ENCODE data around the gene SGSH. TPM values are rescaled to one million over a fixed set of nuclear protein-coding genes. Genes with fewer than 3 reads are reported as not detected.

SGSH gene
- total and polyA plus RNA-seq, 4 donors, result 11.1 to 61.3 (median 42.7) TPM

GRCh38 chr17:80212962-80213642 is 7.0 kb downstream of the SGSH start:
- H3K36me3 ChIP-seq (ENCODE audit: control insufficient read depth in 1 of 2, insufficient read depth in 2 of 2, low read length in 1 of 2), result peaks cover 0 to 2% of the 10 kb centered on the region in 2 donors
- intact Hi-C loops (cut with DNase I), result no loop called here
- no peaks in the 10 kb centered on the region for H3K4me1 ChIP-seq (ENCODE audit: control insufficient read depth in 1 of 2, insufficient read depth in 2 of 2, low read length in 2 of 2)
- H3K27ac ChIP-seq (ENCODE audit: low read depth in 1 of 2, low read length in 2 of 2), result no peak overlapping the region
- ATAC-seq (ENCODE audit: low FRiP score), result no peak
- DNase-seq, result peak in 1 of 2 donors; percentile 72
- no peaks in the 10 kb centered on the region for H3K27me3 ChIP-seq (ENCODE audit: control insufficient read depth in 1 of 2, insufficient read depth in 2 of 2, low read length in 1 of 2)
- H3K4me3 ChIP-seq (ENCODE audit: low read length in 2 of 2), result no peak overlapping the region
- WGBS, 2 donors, result 90 to 91% methylated on average over 19 of the region's 19 CpGs
- no peaks in the 10 kb centered on the region for H3K9me3 ChIP-seq (ENCODE audit: control insufficient read depth, low read length)

GRCh38 chr17:80212511-80212910 is 7.6 kb downstream of the SGSH start:
- no peak overlapping the region for H3K27ac ChIP-seq (ENCODE audit: low read depth in 1 of 2, low read length in 2 of 2)
- H3K27me3 ChIP-seq (ENCODE audit: control insufficient read depth in 1 of 2, insufficient read depth in 2 of 2, low read length in 1 of 2), result no peaks in the 10 kb centered on the region
- H3K4me3 ChIP-seq (ENCODE audit: low read length in 2 of 2), result no peak overlapping the region
- WGBS, 2 donors, result 80 to 83% methylated on average over 12 of the region's 12 CpGs
- intact Hi-C loops (cut with DNase I), result no loop called here
- H3K36me3 ChIP-seq (ENCODE audit: control insufficient read depth in 1 of 2, insufficient read depth in 2 of 2, low read length in 1 of 2), result peaks cover 0 to 2% of the 10 kb centered on the region in 2 donors
- H3K4me1 ChIP-seq (ENCODE audit: control insufficient read depth in 1 of 2, insufficient read depth in 2 of 2, low read length in 2 of 2), result no peaks in the 10 kb centered on the region
- DNase-seq (no peak), ATAC-seq (ENCODE audit: low FRiP score) (no peak)
- H3K9me3 ChIP-seq (ENCODE audit: control insufficient read depth, low read length), result no peaks in the 10 kb centered on the region

GRCh38 chr17:80212109-80212508 is 8.0 kb downstream of the SGSH start:
- Histone ChIP-seq H3K4me3 (ENCODE audit: low read length in 2 of 2) (no peak overlapping the region), H3K27ac (ENCODE audit: low read depth in 1 of 2, low read length in 2 of 2) (no peak overlapping the region), H3K27me3 (ENCODE audit: control insufficient read depth in 1 of 2, insufficient read depth in 2 of 2, low read length in 1 of 2) (no peaks in the 10 kb centered on the region), H3K9me3 (ENCODE audit: control insufficient read depth, low read length) (no peaks in the 10 kb centered on the region), H3K36me3 (ENCODE audit: control insufficient read depth in 1 of 2, insufficient read depth in 2 of 2, low read length in 1 of 2) (peaks cover 0 to 2% of the 10 kb centered on the region in 2 donors), H3K4me1 (ENCODE audit: control insufficient read depth in 1 of 2, insufficient read depth in 2 of 2, low read length in 2 of 2) (no peaks in the 10 kb centered on the region)
- DNase-seq (no peak), ATAC-seq (ENCODE audit: low FRiP score) (no peak)
- WGBS, 2 donors, result 90% methylated on average over 22 of the region's 22 CpGs
- intact Hi-C loops (cut with DNase I), result no loop called here

GRCh38 chr17:80210348-80211108 is 9.6 kb downstream of the SGSH start:
- H3K4me1 ChIP-seq (ENCODE audit: control insufficient read depth in 1 of 2, insufficient read depth in 2 of 2, low read length in 2 of 2), result no peaks in the 10 kb centered on the region
- WGBS, 2 donors, result 95 to 96% methylated on average over 47 of the region's 47 CpGs
- no peak for ATAC-seq (ENCODE audit: low FRiP score)
- H3K36me3 ChIP-seq (ENCODE audit: control insufficient read depth in 1 of 2, insufficient read depth in 2 of 2, low read length in 1 of 2), result peaks cover 0 to 2% of the 10 kb centered on the region in 2 donors
- DNase-seq, result no peak
- no peaks in the 10 kb centered on the region for H3K9me3 ChIP-seq (ENCODE audit: control insufficient read depth, low read length)
- H3K27me3 ChIP-seq (ENCODE audit: control insufficient read depth in 1 of 2, insufficient read depth in 2 of 2, low read length in 1 of 2), result no peaks in the 10 kb centered on the region
- intact Hi-C loops (cut with DNase I), result no loop called here
- no peak overlapping the region for H3K4me3 ChIP-seq (ENCODE audit: low read length in 2 of 2)
- H3K27ac ChIP-seq (ENCODE audit: low read depth in 1 of 2, low read length in 2 of 2), result no peak overlapping the region

- Histone ChIP-seq H3K27me3 (ENCODE audit: control insufficient read depth in 1 of 2, insufficient read depth in 2 of 2, low read length in 1 of 2) (no peaks in the 10 kb centered on the region), H3K9me3 (ENCODE audit: control insufficient read depth, low read length) (no peaks in the 10 kb centered on the region), H3K27ac (ENCODE audit: low read depth in 1 of 2, low read length in 2 of 2) (no peak overlapping the region), H3K4me3 (ENCODE audit: low read length in 2 of 2) (no peak overlapping the region), H3K36me3 (ENCODE audit: control insufficient read depth in 1 of 2, insufficient read depth in 2 of 2, low read length in 1 of 2) (peaks cover 0 to 2% of the 10 kb centered on the region in 2 donors), H3K4me1 (ENCODE audit: control insufficient read depth in 1 of 2, insufficient read depth in 2 of 2, low read length in 2 of 2) (no peaks in the 10 kb centered on the region)
- ATAC-seq (ENCODE audit: low FRiP score), result no peak
- WGBS, 2 donors, result 88 to 91% methylated on average over 12 of the region's 12 CpGs
- DNase-seq, result no peak
- intact Hi-C loops (cut with DNase I), result no loop called here
Observed at GRCh38 chr17:80209765-80210164, 10.4 kb downstream of the SGSH start.

- H3K36me3 ChIP-seq (ENCODE audit: control insufficient read depth in 1 of 2, insufficient read depth in 2 of 2, low read length in 1 of 2), result peaks cover 0 to 2% of the 10 kb centered on the region in 2 donors
- WGBS, 2 donors, result 96% methylated on average over 12 to 16 of the region's 16 CpGs
- no peak overlapping the region for H3K4me3 ChIP-seq (ENCODE audit: low read length in 2 of 2)
- no peaks in the 10 kb centered on the region for H3K9me3 ChIP-seq (ENCODE audit: control insufficient read depth, low read length)
- no peak for DNase-seq
- H3K27ac ChIP-seq (ENCODE audit: low read depth in 1 of 2, low read length in 2 of 2), result no peak overlapping the region
- intact Hi-C loops (cut with DNase I), result no loop called here
- ATAC-seq (ENCODE audit: low FRiP score), result no peak
- H3K4me1 ChIP-seq (ENCODE audit: control insufficient read depth in 1 of 2, insufficient read depth in 2 of 2, low read length in 2 of 2), result no peaks in the 10 kb centered on the region
- no peaks in the 10 kb centered on the region for H3K27me3 ChIP-seq (ENCODE audit: control insufficient read depth in 1 of 2, insufficient read depth in 2 of 2, low read length in 1 of 2)
Observed at GRCh38 chr17:80208050-80208449, 12.1 kb downstream of the SGSH start.

DNA sequence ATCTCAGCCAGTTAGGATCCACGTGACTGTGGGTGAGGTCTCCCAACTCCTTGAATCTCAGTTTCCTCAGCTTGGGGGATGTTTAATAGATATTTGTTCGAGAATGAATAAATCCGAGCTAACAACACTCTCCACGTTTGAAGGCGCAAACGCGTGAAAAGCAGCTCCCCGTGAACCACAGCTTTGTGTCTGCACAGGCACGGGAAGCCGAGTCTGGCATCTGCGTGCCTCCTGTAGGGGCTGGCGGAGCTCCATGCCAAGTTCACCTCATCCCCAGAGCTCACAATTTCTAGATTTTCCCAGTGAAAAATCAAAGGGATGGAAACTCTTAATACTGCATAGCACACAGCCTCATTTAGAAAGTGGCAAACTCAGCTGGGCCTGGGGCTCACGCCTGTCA is 14.3 kb downstream of the SGSH start:
- H3K27ac ChIP-seq (ENCODE audit: low read depth in 1 of 2, low read length in 2 of 2), result no peak overlapping the region
- no peaks in the 10 kb centered on the region for H3K9me3 ChIP-seq (ENCODE audit: control insufficient read depth, low read length)
- peaks cover 0 to 2% of the 10 kb centered on the region in 2 donors for H3K36me3 ChIP-seq (ENCODE audit: control insufficient read depth in 1 of 2, insufficient read depth in 2 of 2, low read length in 1 of 2)
- 83 to 87% methylated on average over 13 of the region's 13 CpGs for WGBS, 2 donors
- no peaks in the 10 kb centered on the region for H3K4me1 ChIP-seq (ENCODE audit: control insufficient read depth in 1 of 2, insufficient read depth in 2 of 2, low read length in 2 of 2)
- no peak overlapping the region for H3K4me3 ChIP-seq (ENCODE audit: low read length in 2 of 2)
- intact Hi-C loops (cut with DNase I), result no loop called here
- H3K27me3 ChIP-seq (ENCODE audit: control insufficient read depth in 1 of 2, insufficient read depth in 2 of 2, low read length in 1 of 2), result no peaks in the 10 kb centered on the region
- ATAC-seq (ENCODE audit: low FRiP score) (no peak), DNase-seq (no peak)

GRCh38 chr17:80204626-80205468 is 15.3 kb downstream of the SGSH start:
- intact Hi-C loops (cut with DNase I), result no loop called here
- H3K9me3 ChIP-seq (ENCODE audit: control insufficient read depth, low read length), result no peaks in the 10 kb centered on the region
- no peak for DNase-seq
- no peak for ATAC-seq (ENCODE audit: low FRiP score)
- H3K4me3 ChIP-seq (ENCODE audit: low read length in 2 of 2), result no peak overlapping the region
- H3K27me3 ChIP-seq (ENCODE audit: control insufficient read depth in 1 of 2, insufficient read depth in 2 of 2, low read length in 1 of 2), result no peaks in the 10 kb centered on the region
- H3K4me1 ChIP-seq (ENCODE audit: control insufficient read depth in 1 of 2, insufficient read depth in 2 of 2, low read length in 2 of 2), result no peaks in the 10 kb centered on the region
- no peaks in the 10 kb centered on the region for H3K36me3 ChIP-seq (ENCODE audit: control insufficient read depth in 1 of 2, insufficient read depth in 2 of 2, low read length in 1 of 2)
- H3K27ac ChIP-seq (ENCODE audit: low read depth in 1 of 2, low read length in 2 of 2), result no peak overlapping the region
- 77 to 80% methylated on average over 19 of the region's 19 CpGs for WGBS, 2 donors
